Measurements from ENCODE around the gene EGFR. TPM values are rescaled to one million over a fixed set of nuclear protein-coding genes. Genes with fewer than 3 reads are reported as not detected.

Gene EGFR
- polyA plus RNA-seq, 1 donor from 2014 or later = 0.22 TPM

DNA sequence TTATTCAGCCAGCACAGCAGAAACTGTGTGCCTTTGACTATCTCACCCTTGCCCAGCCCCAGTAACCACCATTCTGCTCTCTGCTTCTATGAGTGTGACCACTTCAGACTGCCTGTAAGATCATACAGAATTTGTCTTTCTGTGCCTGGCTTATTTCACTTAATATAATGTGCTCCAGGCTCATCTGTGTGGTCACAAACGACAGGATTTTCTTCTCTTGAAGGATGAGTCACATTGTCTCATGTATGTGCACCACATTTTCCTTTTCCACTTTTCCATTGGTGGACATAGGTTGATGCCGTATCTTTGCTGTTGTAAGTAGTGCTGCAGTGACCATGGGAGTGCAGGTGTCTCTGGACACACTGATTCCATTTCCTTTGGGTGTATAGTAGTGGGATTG is 223.8 kb downstream of the EGFR start:
- H3F3A ChIP-seq (ENCODE audit: insufficient read depth, low read length, poor library complexity, severe bottlenecking) = no peaks in the 10 kb centered on the region
- no peaks in the 10 kb centered on the region for H3K79me2 ChIP-seq (replicated peaks; ENCODE audit: insufficient read depth, low read length)
- H3K27ac ChIP-seq (ENCODE audit: low read length) = no peak overlapping the region
- H3K9ac ChIP-seq (ENCODE audit: low read length) = no peak overlapping the region
- TF ChIP-seq RAD21 (conservative IDR thresholded peaks at IDR 0.05) = no peak
- TF ChIP-seq, protein P1, sequence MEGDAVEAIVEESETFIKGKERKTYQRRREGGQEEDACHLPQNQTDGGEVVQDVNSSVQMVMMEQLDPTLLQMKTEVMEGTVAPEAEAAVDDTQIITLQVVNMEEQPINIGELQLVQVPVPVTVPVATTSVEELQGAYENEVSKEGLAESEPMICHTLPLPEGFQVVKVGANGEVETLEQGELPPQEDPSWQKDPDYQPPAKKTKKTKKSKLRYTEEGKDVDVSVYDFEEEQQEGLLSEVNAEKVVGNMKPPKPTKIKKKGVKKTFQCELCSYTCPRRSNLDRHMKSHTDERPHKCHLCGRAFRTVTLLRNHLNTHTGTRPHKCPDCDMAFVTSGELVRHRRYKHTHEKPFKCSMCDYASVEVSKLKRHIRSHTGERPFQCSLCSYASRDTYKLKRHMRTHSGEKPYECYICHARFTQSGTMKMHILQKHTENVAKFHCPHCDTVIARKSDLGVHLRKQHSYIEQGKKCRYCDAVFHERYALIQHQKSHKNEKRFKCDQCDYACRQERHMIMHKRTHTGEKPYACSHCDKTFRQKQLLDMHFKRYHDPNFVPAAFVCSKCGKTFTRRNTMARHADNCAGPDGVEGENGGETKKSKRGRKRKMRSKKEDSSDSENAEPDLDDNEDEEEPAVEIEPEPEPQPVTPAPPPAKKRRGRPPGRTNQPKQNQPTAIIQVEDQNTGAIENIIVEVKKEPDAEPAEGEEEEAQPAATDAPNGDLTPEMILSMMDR (IDR thresholded peaks at IDR 0.05; ENCODE audit: poor library complexity, severe bottlenecking) = no peak
- TF ChIP-seq EZH2 (IDR thresholded peaks at IDR 0.05; ENCODE audit: borderline replicate concordance, insufficient read depth, low read length, poor library complexity, severe bottlenecking) = no peak
- TF ChIP-seq POLR2AphosphoS5 (IDR thresholded peaks at IDR 0.05) = no peak
- no peak for TF ChIP-seq EP300 (conservative IDR thresholded peaks at IDR 0.05; ENCODE audit: poor library complexity, severe bottlenecking)
- no peak for TF ChIP-seq SMC3 (conservative IDR thresholded peaks at IDR 0.05; ENCODE audit: poor library complexity)
- no peak for TF ChIP-seq MXI1 (conservative IDR thresholded peaks at IDR 0.05; ENCODE audit: poor library complexity, severe bottlenecking)
- no peak for TF ChIP-seq TAF1 (IDR thresholded peaks at IDR 0.05; ENCODE audit: low read depth)
- TF ChIP-seq, protein P2, sequence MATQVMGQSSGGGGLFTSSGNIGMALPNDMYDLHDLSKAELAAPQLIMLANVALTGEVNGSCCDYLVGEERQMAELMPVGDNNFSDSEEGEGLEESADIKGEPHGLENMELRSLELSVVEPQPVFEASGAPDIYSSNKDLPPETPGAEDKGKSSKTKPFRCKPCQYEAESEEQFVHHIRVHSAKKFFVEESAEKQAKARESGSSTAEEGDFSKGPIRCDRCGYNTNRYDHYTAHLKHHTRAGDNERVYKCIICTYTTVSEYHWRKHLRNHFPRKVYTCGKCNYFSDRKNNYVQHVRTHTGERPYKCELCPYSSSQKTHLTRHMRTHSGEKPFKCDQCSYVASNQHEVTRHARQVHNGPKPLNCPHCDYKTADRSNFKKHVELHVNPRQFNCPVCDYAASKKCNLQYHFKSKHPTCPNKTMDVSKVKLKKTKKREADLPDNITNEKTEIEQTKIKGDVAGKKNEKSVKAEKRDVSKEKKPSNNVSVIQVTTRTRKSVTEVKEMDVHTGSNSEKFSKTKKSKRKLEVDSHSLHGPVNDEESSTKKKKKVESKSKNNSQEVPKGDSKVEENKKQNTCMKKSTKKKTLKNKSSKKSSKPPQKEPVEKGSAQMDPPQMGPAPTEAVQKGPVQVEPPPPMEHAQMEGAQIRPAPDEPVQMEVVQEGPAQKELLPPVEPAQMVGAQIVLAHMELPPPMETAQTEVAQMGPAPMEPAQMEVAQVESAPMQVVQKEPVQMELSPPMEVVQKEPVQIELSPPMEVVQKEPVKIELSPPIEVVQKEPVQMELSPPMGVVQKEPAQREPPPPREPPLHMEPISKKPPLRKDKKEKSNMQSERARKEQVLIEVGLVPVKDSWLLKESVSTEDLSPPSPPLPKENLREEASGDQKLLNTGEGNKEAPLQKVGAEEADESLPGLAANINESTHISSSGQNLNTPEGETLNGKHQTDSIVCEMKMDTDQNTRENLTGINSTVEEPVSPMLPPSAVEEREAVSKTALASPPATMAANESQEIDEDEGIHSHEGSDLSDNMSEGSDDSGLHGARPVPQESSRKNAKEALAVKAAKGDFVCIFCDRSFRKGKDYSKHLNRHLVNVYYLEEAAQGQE (IDR thresholded peaks at IDR 0.05; ENCODE audit: borderline replicate concordance) = no peak
- H3K36me3 ChIP-seq (ENCODE audit: insufficient read depth, low read length) = no peaks in the 10 kb centered on the region
- no peaks in the 10 kb centered on the region for H3K9me3 ChIP-seq (ENCODE audit: low read length)
- H3K27me3 ChIP-seq (ENCODE audit: insufficient read depth, low read depth, low read length) = no peaks in the 10 kb centered on the region
- no peak overlapping the region for H3K4me2 ChIP-seq (ENCODE audit: low read length)
- H4K20me1 ChIP-seq (ENCODE audit: insufficient read depth) = no peaks in the 10 kb centered on the region
- H2AFZ ChIP-seq (ENCODE audit: low read depth, low read length) = no peak overlapping the region
- no peaks in the 10 kb centered on the region for H3K9me2 ChIP-seq (ENCODE audit: insufficient read depth, low read length)
- no peak overlapping the region for H3K4me3 ChIP-seq (ENCODE audit: low read length)

DNA sequence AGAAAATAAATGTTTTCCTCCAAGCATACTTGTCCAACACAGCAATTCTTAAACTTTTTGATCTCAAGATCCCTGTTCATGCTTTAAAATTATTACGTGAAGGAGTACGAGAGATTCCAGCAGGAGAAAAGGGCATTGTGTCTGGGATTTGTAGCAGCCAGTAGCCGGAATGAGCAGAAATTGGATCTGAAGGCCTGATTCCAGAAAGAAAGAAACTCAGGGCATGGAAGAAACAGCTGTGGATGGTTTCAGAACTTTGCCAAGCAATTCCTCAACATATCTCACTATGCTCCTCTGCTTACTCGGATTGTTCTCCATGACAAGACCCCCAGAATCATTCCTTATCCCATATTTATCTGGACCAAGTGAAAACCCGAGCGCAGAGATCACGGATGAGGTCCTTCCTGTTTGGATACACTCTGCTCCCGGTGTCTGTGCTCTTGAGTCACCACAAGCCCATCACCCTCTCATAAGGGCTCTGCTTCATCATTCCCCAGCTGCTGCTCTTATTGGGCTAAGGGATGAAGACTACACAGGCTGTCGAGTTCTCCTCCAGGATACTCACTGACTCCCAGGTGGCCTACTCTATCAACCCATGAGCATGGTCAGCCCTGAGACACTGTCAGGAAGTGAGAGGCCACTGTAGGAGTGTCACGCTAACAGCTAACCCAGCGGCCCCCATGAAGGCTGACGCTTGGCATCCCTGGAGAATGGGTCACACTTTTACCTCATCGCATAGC is 225.4 kb downstream of the EGFR start:
- H3K4me3 ChIP-seq (ENCODE audit: low read length) = no peak overlapping the region
- no peaks in the 10 kb centered on the region for H3K9me3 ChIP-seq (ENCODE audit: low read length)
- H2AFZ ChIP-seq (ENCODE audit: low read depth, low read length) = no peak overlapping the region
- TF ChIP-seq SMC3 (conservative IDR thresholded peaks at IDR 0.05; ENCODE audit: poor library complexity) = no peak
- no peak for TF ChIP-seq EP300 (conservative IDR thresholded peaks at IDR 0.05; ENCODE audit: poor library complexity, severe bottlenecking)
- TF ChIP-seq, protein P1 (IDR thresholded peaks at IDR 0.05; ENCODE audit: poor library complexity, severe bottlenecking) = no peak
- TF ChIP-seq MXI1 (conservative IDR thresholded peaks at IDR 0.05; ENCODE audit: poor library complexity, severe bottlenecking) = no peak
- no peak for TF ChIP-seq RAD21 (conservative IDR thresholded peaks at IDR 0.05)
- TF ChIP-seq, protein P2 (IDR thresholded peaks at IDR 0.05; ENCODE audit: borderline replicate concordance) = no peak
- TF ChIP-seq POLR2AphosphoS5 (IDR thresholded peaks at IDR 0.05) = no peak
- TF ChIP-seq EZH2 (IDR thresholded peaks at IDR 0.05; ENCODE audit: borderline replicate concordance, insufficient read depth, low read length, poor library complexity, severe bottlenecking) = no peak
- TF ChIP-seq TAF1 (IDR thresholded peaks at IDR 0.05; ENCODE audit: low read depth) = no peak
- no peak overlapping the region for H3K4me2 ChIP-seq (ENCODE audit: low read length)
- no peak overlapping the region for H3K9ac ChIP-seq (ENCODE audit: low read length)
- no peak overlapping the region for H3K27ac ChIP-seq (ENCODE audit: low read length)
- H3K27me3 ChIP-seq (ENCODE audit: insufficient read depth, low read depth, low read length) = no peaks in the 10 kb centered on the region
- no peaks in the 10 kb centered on the region for H3K36me3 ChIP-seq (ENCODE audit: insufficient read depth, low read length)
- no peaks in the 10 kb centered on the region for H4K20me1 ChIP-seq (ENCODE audit: insufficient read depth)
- H3K79me2 ChIP-seq (replicated peaks; ENCODE audit: insufficient read depth, low read length) = no peaks in the 10 kb centered on the region
- H3K9me2 ChIP-seq (ENCODE audit: insufficient read depth, low read length) = no peaks in the 10 kb centered on the region
- H3F3A ChIP-seq (ENCODE audit: insufficient read depth, low read length, poor library complexity, severe bottlenecking) = no peaks in the 10 kb centered on the region

All from neural cell (in vitro differentiated cells).